ENCODE data around the gene CCDC190. TPM values are rescaled to one million over a fixed set of nuclear protein-coding genes. Genes with fewer than 3 reads are reported as not detected.

The CCDC190 gene
- polyA plus RNA-seq, 1 of the 3 experiments (the other 2 are of a cell fraction) = 0.21 TPM

DNA sequence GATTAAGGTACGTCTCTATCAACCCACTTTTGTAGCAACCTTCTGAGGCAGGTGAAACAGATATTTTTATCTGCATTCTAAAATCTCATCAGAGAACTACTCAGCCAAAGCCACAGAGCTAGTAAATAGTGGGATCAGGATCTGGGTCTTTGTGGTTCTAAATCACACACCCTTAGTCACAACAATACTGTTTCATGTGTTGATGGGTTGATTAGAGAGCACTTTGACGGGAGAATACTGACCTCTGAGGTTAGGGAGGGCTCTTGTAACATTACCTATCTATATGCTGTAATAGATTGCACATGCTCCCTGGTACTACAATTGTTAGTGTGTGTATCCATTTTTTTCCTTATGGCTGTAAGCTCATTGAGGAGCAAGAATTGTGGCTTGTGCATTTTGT lies 45.5 kb upstream of the CCDC190 start:
- Histone ChIP-seq H3K9ac (peak overlapping the region; percentile 53; the same call in 1 of the 2 replicates), H3K9me3 (0 out of 2 replicates have a peak, but pooled peaks cover 5% of the 10 kb centered on the region), H3K27me3 (ENCODE audit: insufficient read depth) (no peaks in the 10 kb centered on the region), H3K79me2 (ENCODE audit: insufficient read depth) (no peaks in the 10 kb centered on the region), H4K20me1 (ENCODE audit: insufficient read depth) (no peaks in the 10 kb centered on the region), H3K27ac (ENCODE audit: low read depth in 2 of 2, low read length in 1 of 2) (peak overlapping the region; percentile 91 to 99), H3K4me3 (ENCODE audit: low read depth in 2 of 2, low read length in 1 of 2) (no peak overlapping the region), H3K4me1 (ENCODE audit: control insufficient read depth in 1 of 2, insufficient read depth in 2 of 2, low read depth in 1 of 2, low read length in 1 of 2) (peaks cover 28 to 41% of the 10 kb centered on the region in 2 experiments), H2AFZ (ENCODE audit: low read depth) (peak overlapping the region; percentile 9; the same call in 1 of the 2 replicates), H3K9me2 (no peaks in the 10 kb centered on the region), H3K4me2 (no peak overlapping the region), H3F3A (replicated peaks; ENCODE audit: insufficient read depth) (peaks cover 32% of the 10 kb centered on the region), H3K36me3 (replicated peaks in 1 of 2; ENCODE audit: control insufficient read depth in 1 of 2, insufficient read depth in 2 of 2, low read length in 1 of 2) (no peaks in the 10 kb centered on the region)
- POLR2A ChIA-PET = interaction anchor here (0.6 kb wide), 1 partner anchor 10 kb away, joined by 3 read pairs; no protein-coding TSS in a partner anchor
- TF ChIP-seq TAF1 (IDR thresholded peaks at IDR 0.05; ENCODE audit: borderline replicate concordance, low read depth, low read length) = no peak
- no peak for TF ChIP-seq GATA2 (CRISPR knock-in tag; IDR thresholded peaks at IDR 0.05)
- TF ChIP-seq NRF1 (IDR thresholded peaks at IDR 0.05; ENCODE audit: low read depth, low read length) = no peak
- TF ChIP-seq POLR2AphosphoS5 (IDR thresholded peaks at IDR 0.05; ENCODE audit: low read depth, low read length) = no peak
- TF ChIP-seq MEF2A (IDR thresholded peaks at IDR 0.05; ENCODE audit: borderline replicate concordance, low read depth) = no peak
- TF ChIP-seq, protein P1, sequence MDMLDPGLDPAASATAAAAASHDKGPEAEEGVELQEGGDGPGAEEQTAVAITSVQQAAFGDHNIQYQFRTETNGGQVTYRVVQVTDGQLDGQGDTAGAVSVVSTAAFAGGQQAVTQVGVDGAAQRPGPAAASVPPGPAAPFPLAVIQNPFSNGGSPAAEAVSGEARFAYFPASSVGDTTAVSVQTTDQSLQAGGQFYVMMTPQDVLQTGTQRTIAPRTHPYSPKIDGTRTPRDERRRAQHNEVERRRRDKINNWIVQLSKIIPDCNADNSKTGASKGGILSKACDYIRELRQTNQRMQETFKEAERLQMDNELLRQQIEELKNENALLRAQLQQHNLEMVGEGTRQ (IDR thresholded peaks at IDR 0.05; ENCODE audit: borderline replicate concordance, low read depth, low read length) = no peak
- TF ChIP-seq, protein P2, sequence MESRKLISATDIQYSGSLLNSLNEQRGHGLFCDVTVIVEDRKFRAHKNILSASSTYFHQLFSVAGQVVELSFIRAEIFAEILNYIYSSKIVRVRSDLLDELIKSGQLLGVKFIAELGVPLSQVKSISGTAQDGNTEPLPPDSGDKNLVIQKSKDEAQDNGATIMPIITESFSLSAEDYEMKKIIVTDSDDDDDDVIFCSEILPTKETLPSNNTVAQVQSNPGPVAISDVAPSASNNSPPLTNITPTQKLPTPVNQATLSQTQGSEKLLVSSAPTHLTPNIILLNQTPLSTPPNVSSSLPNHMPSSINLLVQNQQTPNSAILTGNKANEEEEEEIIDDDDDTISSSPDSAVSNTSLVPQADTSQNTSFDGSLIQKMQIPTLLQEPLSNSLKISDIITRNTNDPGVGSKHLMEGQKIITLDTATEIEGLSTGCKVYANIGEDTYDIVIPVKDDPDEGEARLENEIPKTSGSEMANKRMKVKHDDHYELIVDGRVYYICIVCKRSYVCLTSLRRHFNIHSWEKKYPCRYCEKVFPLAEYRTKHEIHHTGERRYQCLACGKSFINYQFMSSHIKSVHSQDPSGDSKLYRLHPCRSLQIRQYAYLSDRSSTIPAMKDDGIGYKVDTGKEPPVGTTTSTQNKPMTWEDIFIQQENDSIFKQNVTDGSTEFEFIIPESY (IDR thresholded peaks at IDR 0.05; ENCODE audit: borderline replicate concordance, low read depth) = no peak
- TF ChIP-seq, protein P3, sequence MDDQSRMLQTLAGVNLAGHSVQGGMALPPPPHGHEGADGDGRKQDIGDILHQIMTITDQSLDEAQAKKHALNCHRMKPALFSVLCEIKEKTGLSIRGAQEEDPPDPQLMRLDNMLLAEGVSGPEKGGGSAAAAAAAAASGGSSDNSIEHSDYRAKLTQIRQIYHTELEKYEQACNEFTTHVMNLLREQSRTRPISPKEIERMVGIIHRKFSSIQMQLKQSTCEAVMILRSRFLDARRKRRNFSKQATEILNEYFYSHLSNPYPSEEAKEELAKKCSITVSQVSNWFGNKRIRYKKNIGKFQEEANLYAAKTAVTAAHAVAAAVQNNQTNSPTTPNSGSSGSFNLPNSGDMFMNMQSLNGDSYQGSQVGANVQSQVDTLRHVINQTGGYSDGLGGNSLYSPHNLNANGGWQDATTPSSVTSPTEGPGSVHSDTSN (IDR thresholded peaks at IDR 0.05) = no peak
- TF ChIP-seq SIN3A (IDR thresholded peaks at IDR 0.05; ENCODE audit: borderline replicate concordance, low read depth, low read length) = no peak
- CTCF ChIA-PET = interaction anchor here (0.7 to 0.9 kb wide), 2 partner anchors 12 to 13 kb away, joined by 3 to 4 read pairs; no protein-coding TSS in a partner anchor
- DNase-seq = no peak
- 83% methylated on average over 2 of the region's 2 CpGs for WGBS (ENCODE audit: low lambda C conversion rate)

Data from SK-N-SH (cell line).